ENCODE data around the gene C11orf68. TPM values are rescaled to one million over a fixed set of nuclear protein-coding genes. Genes with fewer than 3 reads are reported as not detected.

Gene C11orf68
- total RNA-seq, 1 donor from 2014 or later, result 24.7 TPM

- H3K27ac Mint-ChIP-seq (ENCODE audit: unreplicated experiment), result peak overlapping the region; percentile 62
- DNase-seq, result peak; percentile 63
These were observed 51.4 kb downstream of the C11orf68 start for GRCh38 chr11:65867284-65868071.

More at GRCh38 chr11:65867284-65868071, 51.4 kb downstream of the C11orf68 start:
- peaks cover 8% of the 10 kb centered on the region for H3K9me3 Mint-ChIP-seq (ENCODE audit: unreplicated experiment)
- TF ChIP-seq CTCF (IDR thresholded peaks at IDR 0.05; ENCODE audit: partially characterized antibody, unreplicated experiment), result no peak
- peak overlapping the region; percentile 75 for H3K4me3 Mint-ChIP-seq (ENCODE audit: unreplicated experiment)
- H3K4me1 Mint-ChIP-seq (ENCODE audit: low read depth, unreplicated experiment), result peaks cover 23% of the 10 kb centered on the region
- H3K27me3 Mint-ChIP-seq (ENCODE audit: unreplicated experiment), result peaks cover 23% of the 10 kb centered on the region
- peaks cover 4% of the 10 kb centered on the region for H3K36me3 Mint-ChIP-seq (ENCODE audit: unreplicated experiment)

Other genes with a start within 250 kb of the C11orf68 start
- gene KAT5, start 206.8 kb downstream of the C11orf68 start, total RNA-seq (ENCODE audit: unreplicated experiment), result 71.3 TPM
- 42.9 TPM for gene RNASEH2C, start 198.3 kb downstream of the C11orf68 start, total RNA-seq (ENCODE audit: unreplicated experiment)
- 13.2 TPM for gene AP5B1, start 138.1 kb downstream of the C11orf68 start, total RNA-seq (ENCODE audit: unreplicated experiment)
- gene OVOL1, start 132.0 kb downstream of the C11orf68 start, total RNA-seq (ENCODE audit: unreplicated experiment), result not detected
- 14.7 TPM for gene SNX32, start 85.1 kb downstream of the C11orf68 start, total RNA-seq (ENCODE audit: unreplicated experiment)
- 1,294 TPM for gene CFL1, start 60.9 kb downstream of the C11orf68 start, total RNA-seq (ENCODE audit: unreplicated experiment)
- gene MUS81, start 58.6 kb downstream of the C11orf68 start, total RNA-seq (ENCODE audit: unreplicated experiment), result 114 TPM
- 16.3 TPM for gene EFEMP2, start 46.3 kb downstream of the C11orf68 start, total RNA-seq (ENCODE audit: unreplicated experiment)
- not detected for gene CTSW, start 39.2 kb downstream of the C11orf68 start, total RNA-seq (ENCODE audit: unreplicated experiment)
- gene FIBP, start 30.6 kb downstream of the C11orf68 start, total RNA-seq (ENCODE audit: unreplicated experiment), result 115 TPM
- 23.6 TPM for gene CCDC85B, start 28.4 kb downstream of the C11orf68 start, total RNA-seq (ENCODE audit: unreplicated experiment)
- not detected for gene FOSL1, start 18.7 kb downstream of the C11orf68 start, total RNA-seq (ENCODE audit: unreplicated experiment)
- 68.7 TPM for gene DRAP1, start 364 bp upstream of the C11orf68 start, total RNA-seq (ENCODE audit: unreplicated experiment)
- not detected for gene TSGA10IP, start 26.4 kb upstream of the C11orf68 start, total RNA-seq (ENCODE audit: unreplicated experiment)
- gene SART1, start 42.7 kb upstream of the C11orf68 start, total RNA-seq (ENCODE audit: unreplicated experiment), result 52.3 TPM
- 37.6 TPM for gene EIF1AD, start 83.1 kb upstream of the C11orf68 start, total RNA-seq (ENCODE audit: unreplicated experiment)
- 135 TPM for gene BANF1, start 83.4 kb upstream of the C11orf68 start, total RNA-seq (ENCODE audit: unreplicated experiment)
- not detected for gene CST6, start 92.9 kb upstream of the C11orf68 start, total RNA-seq (ENCODE audit: unreplicated experiment)
- not detected for gene CATSPER1, start 107.4 kb upstream of the C11orf68 start, total RNA-seq (ENCODE audit: unreplicated experiment)
- 2.4 TPM for gene GAL3ST3, start 130.1 kb upstream of the C11orf68 start, total RNA-seq (ENCODE audit: unreplicated experiment)
- 187 TPM for gene SF3B2, start 133.3 kb upstream of the C11orf68 start, total RNA-seq (ENCODE audit: unreplicated experiment)
- gene PACS1, start 151.2 kb upstream of the C11orf68 start, total RNA-seq (ENCODE audit: unreplicated experiment), result 30.6 TPM